GM18907 (cell line): ENCODE data around the gene FAM83C.
A peak's percentile ranks its signal among the peaks of the same experiment; 100 is the strongest.
"Not testable (repeated sequence)": the region's sequence is repeated elsewhere in the genome, so short reads cannot be mapped to it uniquely, and the experiment has no call there.

Experiments
- ATAC-seq: cut with Tn5 transposase; IDR thresholded peaks from one replicate; pipeline ENCODE4 v1.9.1; 2021; ENCODE audit warnings: mild to moderate bottlenecking, moderate library complexity; ENCODE audit not compliant: unreplicated experiment

FAM83C gene

GRCh38 chr20:35269055-35269781, 23.0 kb downstream of the FAM83C start:
- no peak for ATAC-seq

GRCh38 chr20:35267092-35267491, 25.1 kb downstream of the FAM83C start:
- ATAC-seq = no peak

- no peak for ATAC-seq
Measured at GRCh38 chr20:35264755-35265154, 27.5 kb downstream of the FAM83C start.

GRCh38 chr20:35263532-35264341, 28.5 kb downstream of the FAM83C start:
- no peak for ATAC-seq

GRCh38 chr20:35262731-35263531, 29.3 kb downstream of the FAM83C start:
- not testable (repeated sequence) for ATAC-seq

- ATAC-seq = not testable (repeated sequence)
Measured at GRCh38 chr20:35262321-35262720, 29.9 kb downstream of the FAM83C start.

GRCh38 chr20:35260426-35260825, 31.8 kb downstream of the FAM83C start:
- ATAC-seq = no peak

GRCh38 chr20:35257175-35257909, 34.9 kb downstream of the FAM83C start:
- ATAC-seq = no peak

GRCh38 chr20:35254448-35254999, 37.7 kb downstream of the FAM83C start:
- ATAC-seq = no peak

GRCh38 chr20:35253010-35253409, 39.2 kb downstream of the FAM83C start:
- no peak for ATAC-seq

GRCh38 chr20:35252598-35252997, 39.6 kb downstream of the FAM83C start:
- ATAC-seq = not testable (repeated sequence)

- peak; percentile 79 for ATAC-seq
Measured at GRCh38 chr20:35252037-35252461, 40.2 kb downstream of the FAM83C start.

- ATAC-seq = no peak
Measured at GRCh38 chr20:35251613-35251940, 40.6 kb downstream of the FAM83C start.

- ATAC-seq = no peak
Measured at GRCh38 chr20:35248641-35249475, 43.4 kb downstream of the FAM83C start.

- ATAC-seq = no peak
Measured at GRCh38 chr20:35246723-35247122, 45.5 kb downstream of the FAM83C start.

GRCh38 chr20:35243986-35244385, 48.2 kb downstream of the FAM83C start:
- ATAC-seq = no peak

GRCh38 chr20:35243317-35243716, 48.9 kb downstream of the FAM83C start:
- no peak for ATAC-seq

- no peak for ATAC-seq
Measured at GRCh38 chr20:35240811-35241293, 51.4 kb downstream of the FAM83C start.

GRCh38 chr20:35240083-35240810, 52.0 kb downstream of the FAM83C start:
- ATAC-seq = no peak
